B cell (primary cell): ENCODE measurements around the gene PRM2. TPM values are rescaled to one million over a fixed set of nuclear protein-coding genes. Genes with fewer than 3 reads are reported as not detected.

Source experiments
- ATAC-seq: fragments of 200-7000 bp; cut with Tn5 transposase; one replicate; pipeline ENCODE4 v1.10.0; 2021; ENCODE audit warnings: low read depth, mild to moderate bottlenecking, moderate number of reproducible peaks, moderate library complexity
- CTCF ChIA-PET: fragments of 350-600 bp; sonication (Branson Sonifier 250); formaldehyde crosslinking; loops from one replicate; lab custom pipeline; 2021; ENCODE audit warnings: antibody characterized with exemption, inconsistent platforms; lab: Charles Lee
- POLR2A ChIA-PET: fragments of 350-600 bp; sonication (Branson Sonifier 250); formaldehyde crosslinking; loops from one replicate; lab custom pipeline; 2021; ENCODE audit warnings: antibody characterized with exemption; lab: Charles Lee
- DNase-seq: peaks from one replicate; pipeline ENCODE4 v3.0.0; 2013
- H2AFZ ChIP-seq: 2 replicates; pipeline ENCODE4 v1.6.1; 2012; ENCODE audit warnings: mild to moderate bottlenecking, low read depth, low read length; ENCODE audit not compliant: insufficient read depth, poor library complexity, severe bottlenecking
- H3K27ac ChIP-seq, 2 donors: 1 replicate in 1 of 2; 2 replicates in 1 of 2; pipeline ENCODE4 v1.5.1; 2012 to 2013; ENCODE audit warnings: low read length in 2 of 2, mild to moderate bottlenecking in 2 of 2, moderate library complexity in 1 of 2
- H3K27me3 ChIP-seq, 4 experiments: fragments of 200-600 bp in 1 of 4; sonication (generic) in 1 of 4; replicated peaks in 1 of 4; 1 replicate in 2 of 4; 2 replicates in 2 of 4; pipeline versions ENCODE4 v1.6.1 to v1.7.0; 2013 to 2016; ENCODE audit warnings: low read length in 3 of 4, mild to moderate bottlenecking in 2 of 4, mixed read lengths in 1 of 4, moderate library complexity in 1 of 4; ENCODE audit not compliant: insufficient read depth in 4 of 4, control insufficient read depth in 3 of 4; ENCODE audit errors: control extremely low read depth in 1 of 4
- H3K36me3 ChIP-seq, 2 experiments: replicated peaks in 1 of 2; 1 replicate in 1 of 2; 2 replicates in 1 of 2; pipeline versions ENCODE4 v1.6.1 to v1.7.1; 2013; ENCODE audit warnings: low read length in 1 of 2; ENCODE audit not compliant: insufficient read depth in 2 of 2, control insufficient read depth in 1 of 2; ENCODE audit errors: control extremely low read depth in 1 of 2, extremely low read depth in 1 of 2
- H3K4me1 ChIP-seq, 2 donors: fragments of 200-600 bp in 1 of 2; sonication (generic) in 1 of 2; 1 replicate in 1 of 2; 2 replicates in 1 of 2; pipeline versions ENCODE4 v1.5.1 to v1.6.1; 2013 to 2017; ENCODE audit warnings: low read length in 2 of 2; ENCODE audit not compliant: control insufficient read depth in 2 of 2, insufficient read depth in 2 of 2
- H3K4me2 ChIP-seq: replicated peaks from 2 replicates; pipeline ENCODE3; 2012; ENCODE audit warnings: mild to moderate bottlenecking, low read depth, low read length; ENCODE audit not compliant: poor library complexity, severe bottlenecking
- H3K4me3 ChIP-seq, 5 experiments: fragments of 200-600 bp in 1 of 5; sonication (generic) in 1 of 5; 1 replicate in 3 of 5; 2 replicates in 2 of 5; pipeline versions ENCODE4 v1.5.1 to v1.7.0; 2011 to 2016; ENCODE audit warnings: low read length in 4 of 5, mild to moderate bottlenecking in 4 of 5, low read depth in 2 of 5, control low read depth in 1 of 5, moderate library complexity in 1 of 5; ENCODE audit not compliant: insufficient read depth in 1 of 5; ENCODE audit errors: control extremely low read depth in 1 of 5, extremely low read depth in 1 of 5
- H3K79me2 ChIP-seq: fragments of 200-600 bp; sonication (generic); one replicate; pipeline ENCODE4 v1.6.0; 2016; ENCODE audit warnings: low read length; ENCODE audit not compliant: control insufficient read depth, insufficient read depth
- H3K9ac ChIP-seq: fragments of 200-600 bp; sonication (generic); 2 replicates; pipeline ENCODE4 v1.6.1; 2017; ENCODE audit warnings: mild to moderate bottlenecking, low read length, moderate library complexity
- H3K9me3 ChIP-seq, 3 donors: one replicate each; pipeline versions ENCODE4 v1.6.1 to v1.7.1; 2013; ENCODE audit warnings: low read length in 2 of 3; ENCODE audit not compliant: control insufficient read depth in 2 of 3, insufficient read depth in 1 of 3; ENCODE audit errors: control extremely low read depth in 1 of 3
- H4K20me1 ChIP-seq: 2 replicates; pipeline ENCODE4 v1.6.0; 2012; ENCODE audit warnings: mild to moderate bottlenecking, low read length; ENCODE audit not compliant: insufficient read depth, control insufficient read depth, poor library complexity, severe bottlenecking
- H3K27ac Mint-ChIP-seq: one replicate; pipeline ENCODE4 v1.8.0; 2021; ENCODE audit warnings: mixed read lengths
- H3K27me3 Mint-ChIP-seq: one replicate; pipeline ENCODE4 v1.8.0; 2021; ENCODE audit warnings: mixed read lengths
- H3K4me1 Mint-ChIP-seq: one replicate; pipeline ENCODE4 v1.8.0; 2021; ENCODE audit warnings: mixed read lengths
- H3K4me3 Mint-ChIP-seq: one replicate; pipeline ENCODE4 v1.8.0; 2021; ENCODE audit warnings: mixed read lengths
- H3K9me3 Mint-ChIP-seq: one replicate; pipeline ENCODE4 v1.8.0; 2022; ENCODE audit warnings: mixed read lengths; ENCODE audit not compliant: insufficient read depth
- CTCF ChIP-seq: fragments of 200-600 bp; IDR thresholded peaks from one replicate; pipeline ENCODE4 v1.8.0; 2022; ENCODE audit warnings: antibody characterized with exemption, mild to moderate bottlenecking
- EZH2 ChIP-seq: IDR thresholded peaks from 2 replicates; pipeline ENCODE4 v1.6.1; 2012; ENCODE audit warnings: borderline replicate concordance, low read depth, mild to moderate bottlenecking, moderate library complexity, low read length; ENCODE audit not compliant: insufficient read depth, poor library complexity, severe bottlenecking
- WGBS: methylation state at CpG from one replicate; pipeline ENCODE4 v1.1.5; 2013; ENCODE audit warnings: missing lambda C conversion rate; ENCODE audit not compliant: insufficient coverage; 5-methylcytosine and 5-hydroxymethylcytosine counted together
- intact Hi-C: fragments of 100-400 bp; cut with micrococcal nuclease; formaldehyde crosslinking; loops from one replicate; pipeline ENCODE4 v1.10.0; 2022
- polyA plus RNA-seq: library from polyadenylated mRNA; depleted of rRNA; stranded (reverse); fragments of >200 nt; gene quantifications from 2 replicates; pipeline ENCODE4 v1.2.3, GENCODE V29; 2012
- total RNA-seq, 2 donors: library from RNA; stranded (reverse); fragments of 120-200 nt in 1 of 2; gene quantifications; 1 replicate in 1 of 2; 2 replicates in 1 of 2; pipeline versions ENCODE4 v1.2.3 to v1.2.4, GENCODE V29; 2013 to 2022

Gene PRM2
- total and polyA plus RNA-seq, 2 donors (not counting 1 experiment from before 2014, with no cell fraction given) = not detected

- H3K4me2 ChIP-seq = peak overlapping the region; percentile 98
- H3K79me2 ChIP-seq = peaks cover 15% of the 10 kb centered on the region
- H3K36me3 ChIP-seq = peaks cover 2 to 10% of the 10 kb centered on the region in 2 experiments
- H3K4me3 Mint-ChIP-seq = peak overlapping the region; percentile 99
- peaks cover 48 to 55% of the 10 kb centered on the region in 2 donors for H3K4me1 ChIP-seq
- intact Hi-C loops = loop anchor here (1.0 to 10.0 kb wide), 5 partner anchors 180 to 657 kb away; partner anchors contain the start of genes GSPT1 and NUBP1
- 27% methylated on average over 18 of the region's 21 CpGs for WGBS
- TF ChIP-seq EZH2 (no peak), CTCF (peak; percentile 57)
- H3K9me3 ChIP-seq = no peaks in the 10 kb centered on the region
- peaks cover 33% of the 10 kb centered on the region for H4K20me1 ChIP-seq
- peak overlapping the region; percentile 91 for H3K9ac ChIP-seq
- H3K27me3 Mint-ChIP-seq = no peaks in the 10 kb centered on the region
- H2AFZ ChIP-seq = peak overlapping the region; percentile 97
- H3K4me1 Mint-ChIP-seq = peaks cover 46% of the 10 kb centered on the region
- peak overlapping the region; percentile 96 for H3K27ac Mint-ChIP-seq
- H3K27me3 ChIP-seq = no peaks in the 10 kb centered on the region
- H3K4me3 ChIP-seq = peak overlapping the region; percentile 6 to 90 (median 72)
- DNase-seq = peak; percentile 66
- H3K27ac ChIP-seq = no peak overlapping the region
- POLR2A ChIA-PET = interaction anchor here (0.5 to 5.8 kb wide), 10 partner anchors 16 to 293 kb away, joined by 3 to 89 read pairs (median 14); partner anchors contain the start of gene PRM3
- H3K9me3 Mint-ChIP-seq = no peaks in the 10 kb centered on the region
- CTCF ChIA-PET = interaction anchor here (0.6 to 10.3 kb wide), 22 partner anchors 9 to 362 kb away, joined by 3 to 223 read pairs (median 4); partner anchors contain the start of gene PRM3
- no peak for ATAC-seq
Observed at GRCh38 chr16:11257131-11257938, 18.9 kb downstream of the PRM2 start.
